ENCODE results near the gene SCAPER. TPM values are rescaled to one million over a fixed set of nuclear protein-coding genes. Genes with fewer than 3 reads are reported as not detected.
"Not testable (repeated sequence)": the region's sequence is repeated elsewhere in the genome, so short reads cannot be mapped to it uniquely, and the experiment has no call there.

Gene SCAPER
- total and polyA plus RNA-seq, 2 donors (not counting 1 experiment from before 2014, with no cell fraction given): 8.3 to 61.6 TPM

DNA sequence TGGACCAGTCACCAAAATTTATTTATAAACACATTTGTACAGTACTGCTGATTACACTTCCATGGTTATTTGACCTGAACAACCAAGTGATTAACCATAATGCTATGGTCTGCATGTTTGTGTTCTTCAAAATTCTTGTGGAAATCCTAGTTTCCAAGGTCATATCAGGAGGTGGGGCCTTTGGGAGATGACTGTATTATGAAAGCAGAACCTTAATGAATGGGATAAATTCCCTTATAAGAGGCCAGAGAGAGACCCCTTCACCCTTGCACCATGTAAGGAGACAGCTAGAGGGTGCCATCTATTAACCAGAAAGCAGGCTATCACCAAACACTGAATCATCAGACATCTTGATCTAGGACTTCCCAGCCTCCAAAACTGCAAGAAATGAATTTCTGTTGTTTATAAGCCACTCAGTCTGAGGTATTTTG is 1.9 kb downstream of the SCAPER start:
- H3K9ac ChIP-seq (ENCODE audit: low read length): no peak overlapping the region
- H3K36me3 ChIP-seq (replicated peaks in 1 of 2; ENCODE audit: control extremely low read depth in 1 of 2, control insufficient read depth in 1 of 2, extremely low read depth in 1 of 2, insufficient read depth in 2 of 2, low read length in 1 of 2): no peaks in the 10 kb centered on the region
- peaks cover 2% of the 10 kb centered on the region for H3K9me3 Mint-ChIP-seq (ENCODE audit: insufficient read depth)
- H3K4me3 Mint-ChIP-seq: peak overlapping the region; percentile 71
- H3K4me1 ChIP-seq (ENCODE audit: control insufficient read depth in 2 of 2, insufficient read depth in 2 of 2, low read length in 2 of 2): peaks cover 27 to 34% of the 10 kb centered on the region in 2 donors
- DNase-seq (peak; percentile 67), ATAC-seq (ENCODE audit: low read depth) (peak; percentile 23)
- intact Hi-C loops (cut with micrococcal nuclease): loop anchor here (1.0 to 10.0 kb wide), 4 partner anchors 32 to 128 kb away; partner anchors contain the start of gene PSTPIP1
- H4K20me1 ChIP-seq (ENCODE audit: control insufficient read depth, insufficient read depth, low read length, poor library complexity, severe bottlenecking): no peaks in the 10 kb centered on the region
- peak overlapping the region; percentile 11 for H3K4me2 ChIP-seq (replicated peaks; ENCODE audit: low read depth, low read length, poor library complexity, severe bottlenecking)
- H3K4me1 Mint-ChIP-seq: peaks cover 40% of the 10 kb centered on the region
- no peaks in the 10 kb centered on the region for H3K9me3 ChIP-seq (ENCODE audit: control extremely low read depth in 1 of 3, control insufficient read depth in 2 of 3, insufficient read depth in 1 of 3, low read length in 2 of 3)
- POLR2A ChIA-PET: no interaction called here
- H3K27ac Mint-ChIP-seq: peak overlapping the region; percentile 64
- no peak overlapping the region for H3K4me3 ChIP-seq (ENCODE audit: control extremely low read depth in 1 of 5, extremely low read depth in 1 of 5, insufficient read depth in 1 of 5, low read depth in 2 of 5, low read length in 4 of 5)
- H3K27ac ChIP-seq (ENCODE audit: low read length in 2 of 2): peak overlapping the region in 1 of 2 donors; percentile 92
- H3K27me3 Mint-ChIP-seq: no peaks in the 10 kb centered on the region
- peaks cover 36% of the 10 kb centered on the region for H3K79me2 ChIP-seq (ENCODE audit: control insufficient read depth, insufficient read depth, low read length)
- H2AFZ ChIP-seq (ENCODE audit: insufficient read depth, low read depth, low read length, poor library complexity, severe bottlenecking): no peak overlapping the region
- no peaks in the 10 kb centered on the region for H3K27me3 ChIP-seq (replicated peaks in 1 of 4; ENCODE audit: control extremely low read depth in 1 of 4, control insufficient read depth in 3 of 4, insufficient read depth in 4 of 4, low read length in 3 of 4)
- no peak for TF ChIP-seq EZH2 (IDR thresholded peaks at IDR 0.05; ENCODE audit: borderline replicate concordance, insufficient read depth, low read depth, low read length, poor library complexity, severe bottlenecking)
- peak; percentile 70 for TF ChIP-seq CTCF (IDR thresholded peaks at IDR 0.05)
- CTCF ChIA-PET: interaction anchor here (0.6 to 4.4 kb wide), 7 partner anchors 28 to 205 kb away, joined by 3 to 33 read pairs (median 5); partner anchors contain the start of gene RCN2

DNA sequence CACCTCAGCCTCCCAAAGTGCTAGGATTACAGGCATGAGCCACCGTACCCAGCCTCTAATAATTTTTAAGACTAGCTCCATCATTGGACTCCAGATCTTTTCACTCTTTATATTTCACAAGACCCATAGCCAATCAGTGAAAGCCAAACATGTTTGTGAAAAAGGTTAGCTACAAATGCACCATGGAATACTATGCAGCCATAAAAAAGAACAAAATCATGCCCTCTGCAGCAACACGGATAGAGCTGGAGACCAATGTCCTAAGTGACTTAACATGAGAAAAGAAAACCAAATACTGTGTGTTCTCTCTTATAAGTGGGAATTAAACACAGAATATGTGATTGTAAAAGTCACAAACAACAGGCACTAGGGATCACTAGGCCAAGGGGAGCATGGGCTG is 3.2 kb downstream of the SCAPER start:
- Mint-ChIP-seq H3K9me3 (ENCODE audit: insufficient read depth) (peaks cover 2% of the 10 kb centered on the region), H3K27ac (no peak overlapping the region), H3K27me3 (no peaks in the 10 kb centered on the region), H3K4me1 (peaks cover 33% of the 10 kb centered on the region), H3K4me3 (no peak overlapping the region)
- ChIA-PET CTCF (interaction anchor here (0.7 to 4.4 kb wide), 9 partner anchors 122 to 641 kb away, joined by 3 to 33 read pairs (median 4); no protein-coding TSS in a partner anchor), POLR2A (no interaction called here)
- no peaks in the 10 kb centered on the region for H4K20me1 ChIP-seq (ENCODE audit: control insufficient read depth, insufficient read depth, low read length, poor library complexity, severe bottlenecking)
- 100% methylated on average over 1 of the region's 2 CpGs for WGBS (ENCODE audit: insufficient coverage)
- H2AFZ ChIP-seq (ENCODE audit: insufficient read depth, low read depth, low read length, poor library complexity, severe bottlenecking): no peak overlapping the region
- no peaks in the 10 kb centered on the region for H3K36me3 ChIP-seq (replicated peaks in 1 of 2; ENCODE audit: control extremely low read depth in 1 of 2, control insufficient read depth in 1 of 2, extremely low read depth in 1 of 2, insufficient read depth in 2 of 2, low read length in 1 of 2)
- H3K27me3 ChIP-seq (replicated peaks in 1 of 4; ENCODE audit: control extremely low read depth in 1 of 4, control insufficient read depth in 3 of 4, insufficient read depth in 4 of 4, low read length in 3 of 4): no peaks in the 10 kb centered on the region
- no peak overlapping the region for H3K27ac ChIP-seq (ENCODE audit: low read length in 2 of 2)
- DNase-seq (no peak), ATAC-seq (ENCODE audit: low read depth) (no peak)
- TF ChIP-seq EZH2 (IDR thresholded peaks at IDR 0.05; ENCODE audit: borderline replicate concordance, insufficient read depth, low read depth, low read length, poor library complexity, severe bottlenecking): no peak
- TF ChIP-seq CTCF (IDR thresholded peaks at IDR 0.05): no peak
- intact Hi-C loops (cut with micrococcal nuclease): loop anchor here (2.0 to 10.0 kb wide), 2 partner anchors 93 to 129 kb away; partner anchors contain the start of gene PSTPIP1
- H3K79me2 ChIP-seq (ENCODE audit: control insufficient read depth, insufficient read depth, low read length): peaks cover 45% of the 10 kb centered on the region
- no peaks in the 10 kb centered on the region for H3K9me3 ChIP-seq (ENCODE audit: control extremely low read depth in 1 of 3, control insufficient read depth in 2 of 3, insufficient read depth in 1 of 3, low read length in 2 of 3)
- no peak overlapping the region for H3K9ac ChIP-seq (ENCODE audit: low read length)
- peaks cover 27 to 28% of the 10 kb centered on the region in 2 donors for H3K4me1 ChIP-seq (ENCODE audit: control insufficient read depth in 2 of 2, insufficient read depth in 2 of 2, low read length in 2 of 2)
- H3K4me3 ChIP-seq (ENCODE audit: control extremely low read depth in 1 of 5, extremely low read depth in 1 of 5, insufficient read depth in 1 of 5, low read depth in 2 of 5, low read length in 4 of 5): no peak overlapping the region
- H3K4me2 ChIP-seq (replicated peaks; ENCODE audit: low read depth, low read length, poor library complexity, severe bottlenecking): no peak overlapping the region

GRCh38 chr15:76899931-76900310 is 5.2 kb downstream of the SCAPER start:
- peaks cover 48% of the 10 kb centered on the region for H3K79me2 ChIP-seq (ENCODE audit: control insufficient read depth, insufficient read depth, low read length)
- DNase-seq; ATAC-seq (ENCODE audit: low read depth); H3K4me2 ChIP-seq (replicated peaks; ENCODE audit: low read depth, low read length, poor library complexity, severe bottlenecking); H3K4me3 Mint-ChIP-seq; H4K20me1 ChIP-seq (ENCODE audit: control insufficient read depth, insufficient read depth, low read length, poor library complexity, severe bottlenecking); H3K27ac Mint-ChIP-seq; H3K9ac ChIP-seq (ENCODE audit: low read length); H3K4me3 ChIP-seq (ENCODE audit: control extremely low read depth in 1 of 5, extremely low read depth in 1 of 5, insufficient read depth in 1 of 5, low read depth in 2 of 5, low read length in 4 of 5); H3K27ac ChIP-seq (ENCODE audit: low read length in 2 of 2); H3K27me3 Mint-ChIP-seq; H3K36me3 ChIP-seq (replicated peaks in 1 of 2; ENCODE audit: control extremely low read depth in 1 of 2, control insufficient read depth in 1 of 2, extremely low read depth in 1 of 2, insufficient read depth in 2 of 2, low read length in 1 of 2); H3K9me3 Mint-ChIP-seq (ENCODE audit: insufficient read depth); H3K27me3 ChIP-seq (replicated peaks in 1 of 4; ENCODE audit: control extremely low read depth in 1 of 4, control insufficient read depth in 3 of 4, insufficient read depth in 4 of 4, low read length in 3 of 4); H2AFZ ChIP-seq (ENCODE audit: insufficient read depth, low read depth, low read length, poor library complexity, severe bottlenecking); POLR2A ChIA-PET; H3K9me3 ChIP-seq (ENCODE audit: control extremely low read depth in 1 of 3, control insufficient read depth in 2 of 3, insufficient read depth in 1 of 3, low read length in 2 of 3); CTCF ChIA-PET: not testable (repeated sequence)
- H3K4me1 ChIP-seq (ENCODE audit: control insufficient read depth in 2 of 2, insufficient read depth in 2 of 2, low read length in 2 of 2): peaks cover 17 to 18% of the 10 kb centered on the region in 2 donors
- H3K4me1 Mint-ChIP-seq: peaks cover 26% of the 10 kb centered on the region
- intact Hi-C loops (cut with micrococcal nuclease): loop anchor here (10.0 kb wide), 1 partner anchor 95 kb away; the partner anchor contains the start of gene PSTPIP1
- WGBS (ENCODE audit: insufficient coverage): no CpG with 5 or more reads among the region's 6 CpGs
